ENCODE results near the gene EFCAB6.

EFCAB6 gene

DNA sequence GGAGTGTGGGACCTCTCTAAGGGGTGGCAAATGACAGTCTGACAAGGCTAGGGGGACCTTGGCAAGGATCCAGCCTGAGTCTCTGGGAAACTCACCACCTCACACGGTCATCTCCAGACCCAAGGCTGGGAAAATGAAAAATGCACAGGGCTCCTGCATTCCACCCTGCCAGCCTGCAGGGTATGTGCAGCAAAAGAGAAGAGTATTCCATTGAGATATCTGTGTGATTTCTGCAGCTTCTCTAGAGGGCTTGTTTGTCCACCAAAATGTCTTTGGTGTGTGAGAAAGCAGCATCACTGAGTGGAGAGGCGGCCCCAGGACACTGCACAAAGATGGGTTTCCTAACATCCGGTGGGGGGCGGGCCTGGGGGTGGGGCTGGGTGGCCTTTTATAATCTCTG, 177.8 kb downstream of the EFCAB6 start:
- no peak for DNase-seq

DNA sequence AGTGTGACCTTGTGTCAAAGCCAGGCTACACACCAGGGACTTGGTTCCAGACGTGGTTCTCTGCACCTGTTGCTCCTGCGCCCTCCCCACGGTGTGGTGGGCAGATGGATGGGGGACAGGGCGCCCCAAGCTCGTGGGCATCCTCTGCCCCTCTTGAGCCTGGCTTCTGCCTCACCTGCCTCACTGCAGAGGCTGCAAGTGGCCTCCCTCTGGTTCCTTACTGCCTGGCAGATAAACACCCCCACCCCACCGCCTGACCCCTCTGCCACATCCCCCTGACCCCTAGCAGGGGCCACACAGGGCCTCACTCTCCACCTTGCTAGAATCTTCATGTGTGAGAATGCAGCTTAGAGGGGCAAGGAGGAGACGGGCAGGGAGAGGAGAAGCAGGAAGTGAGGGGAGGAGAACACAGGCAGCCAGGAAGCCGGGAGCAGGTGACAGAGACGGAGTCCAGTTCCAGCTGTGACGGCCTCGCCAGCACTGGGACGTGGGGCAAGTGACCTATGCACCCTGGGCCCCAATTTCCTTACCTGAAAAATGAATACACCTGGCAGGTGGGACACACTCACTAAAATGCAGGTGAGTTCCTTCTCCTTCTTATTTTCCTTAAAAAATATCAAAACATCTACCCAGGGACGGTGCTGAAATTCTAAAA, 178.3 kb downstream of the EFCAB6 start:
- DNase-seq, result no peak

DNA sequence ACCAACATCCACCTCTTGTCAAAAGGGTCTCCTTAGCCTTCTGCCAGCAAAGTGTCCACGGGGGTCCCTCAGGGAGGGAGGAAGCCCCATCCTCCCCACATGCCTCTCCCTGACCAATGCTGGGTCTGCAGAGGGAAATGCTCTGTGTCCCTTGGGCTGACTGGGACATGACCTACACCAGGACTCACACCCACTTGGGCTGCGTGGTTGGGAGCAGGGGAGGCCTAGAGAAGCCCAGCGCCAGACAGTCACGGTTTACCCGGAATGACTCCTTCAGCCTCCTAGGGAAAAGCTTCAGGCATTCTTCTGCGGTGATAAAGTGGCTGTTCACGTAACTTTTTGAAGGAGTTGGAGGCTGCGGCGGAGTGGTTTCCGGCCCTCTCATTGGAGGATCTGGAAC, 180.3 kb downstream of the EFCAB6 start:
- no peak for DNase-seq

DNA sequence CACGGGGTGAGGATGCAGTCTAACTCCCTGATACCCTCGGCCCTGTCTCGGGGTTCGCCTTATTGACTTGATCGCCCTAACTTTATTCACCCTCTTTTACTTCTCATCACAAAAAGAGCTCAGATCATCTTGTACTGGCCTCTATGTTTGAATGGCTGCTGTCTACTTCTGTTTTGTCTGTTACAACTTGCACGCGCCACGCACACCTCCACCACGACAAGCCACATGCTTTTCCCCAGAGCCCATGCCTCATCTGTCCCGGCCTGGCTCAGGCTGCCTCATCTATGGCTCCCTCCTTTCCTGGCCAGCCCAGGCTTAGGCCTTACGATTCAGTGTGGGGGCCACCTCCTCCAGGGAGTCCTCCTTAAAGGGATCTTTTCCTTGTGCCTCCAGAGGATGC, 180.9 kb downstream of the EFCAB6 start:
- no peak for DNase-seq

DNA sequence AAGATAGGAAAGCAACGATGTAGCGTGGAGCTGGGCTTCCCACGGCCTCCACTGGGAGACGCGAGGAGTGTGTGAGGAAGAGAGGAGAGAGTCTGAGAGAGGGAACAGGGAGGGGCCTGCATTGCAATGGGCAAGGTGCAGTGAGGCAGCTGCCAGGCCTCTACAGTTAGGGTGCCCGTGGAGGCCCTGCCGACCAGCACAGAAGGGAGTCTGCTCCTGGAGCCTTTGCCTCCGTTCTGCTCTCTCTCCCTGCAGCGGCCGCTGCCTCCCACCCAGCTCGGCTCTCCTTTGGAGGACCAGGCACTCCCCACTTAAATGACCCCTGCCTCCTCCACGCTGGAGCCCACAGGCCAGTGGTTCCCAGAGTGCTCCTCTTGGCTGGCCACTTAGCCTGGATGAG, 181.7 kb downstream of the EFCAB6 start:
- DNase-seq, result no peak

DNA sequence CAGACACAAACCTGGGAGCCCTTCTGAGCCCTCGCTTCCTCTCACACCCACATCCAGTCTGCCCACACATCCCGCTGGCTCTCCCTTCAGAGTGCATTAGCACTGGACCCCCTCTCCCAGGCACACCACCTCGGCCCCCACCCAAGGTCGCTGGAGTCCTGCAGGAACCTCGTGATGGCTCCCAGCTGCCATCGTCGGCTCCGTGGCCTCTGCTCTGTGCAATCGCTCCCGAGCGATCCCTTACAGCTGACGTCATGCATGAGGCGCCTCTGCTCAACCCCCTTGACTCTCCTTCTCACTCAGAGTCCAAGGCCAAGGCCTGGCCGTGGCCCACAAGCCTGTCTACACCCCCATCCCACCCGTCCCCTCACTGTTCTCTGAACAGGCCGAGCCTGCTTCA, 183.9 kb downstream of the EFCAB6 start:
- no peak for DNase-seq

DNA sequence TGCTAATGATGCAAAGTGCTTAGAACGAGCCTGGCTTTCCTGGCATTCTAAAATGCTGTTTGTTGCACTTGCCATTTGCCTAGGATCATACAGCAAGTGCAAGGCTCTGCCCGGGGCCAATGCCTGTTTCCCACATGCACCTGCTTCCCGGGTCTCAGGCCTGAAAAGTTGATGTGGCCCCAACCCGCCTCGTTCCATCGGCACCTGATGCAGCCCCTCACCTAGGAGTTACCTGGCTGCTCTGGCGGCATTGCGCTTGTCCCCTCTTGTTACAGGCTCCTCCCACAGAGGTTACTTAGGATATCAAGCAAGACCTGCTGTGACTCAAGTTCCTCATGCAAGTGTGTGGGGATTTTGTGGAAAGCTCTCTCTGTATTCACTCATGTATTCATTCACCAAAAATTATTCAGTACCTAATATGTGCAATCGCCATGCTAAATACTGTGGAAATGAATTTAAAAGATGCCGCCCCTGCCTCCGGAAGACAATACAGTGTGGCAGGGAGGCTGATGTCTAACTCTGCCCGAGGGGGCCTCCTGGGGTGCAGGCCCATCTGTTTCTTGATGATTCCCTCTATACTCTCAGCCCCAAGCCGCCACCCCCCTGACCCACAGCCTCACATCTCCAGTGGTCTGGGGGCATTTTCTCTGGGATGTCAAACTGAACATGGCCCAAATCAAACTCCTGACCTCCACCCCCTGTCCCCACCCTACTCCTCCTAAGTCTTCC, 184.5 kb downstream of the EFCAB6 start:
- no peak for DNase-seq

DNA sequence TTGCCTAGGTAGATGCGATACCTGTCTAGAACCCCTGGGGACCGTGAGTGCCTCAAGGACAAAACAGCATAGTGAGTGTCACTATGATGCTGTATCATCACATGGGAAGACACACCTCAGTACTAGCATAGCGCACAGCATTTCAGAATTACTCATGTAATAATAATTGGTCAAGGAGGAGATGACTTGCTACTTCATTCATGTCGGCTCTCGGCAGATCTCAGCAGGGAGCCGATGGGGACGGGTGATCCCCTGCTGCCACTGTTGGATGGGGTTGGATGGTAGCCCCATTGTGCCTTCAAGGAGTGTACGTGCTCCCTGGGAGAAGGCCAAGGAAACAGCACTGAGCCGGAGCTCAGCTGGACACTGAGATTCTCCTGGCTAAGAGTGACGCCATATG, 186.9 kb downstream of the EFCAB6 start:
- DNase-seq, result no peak

DNA sequence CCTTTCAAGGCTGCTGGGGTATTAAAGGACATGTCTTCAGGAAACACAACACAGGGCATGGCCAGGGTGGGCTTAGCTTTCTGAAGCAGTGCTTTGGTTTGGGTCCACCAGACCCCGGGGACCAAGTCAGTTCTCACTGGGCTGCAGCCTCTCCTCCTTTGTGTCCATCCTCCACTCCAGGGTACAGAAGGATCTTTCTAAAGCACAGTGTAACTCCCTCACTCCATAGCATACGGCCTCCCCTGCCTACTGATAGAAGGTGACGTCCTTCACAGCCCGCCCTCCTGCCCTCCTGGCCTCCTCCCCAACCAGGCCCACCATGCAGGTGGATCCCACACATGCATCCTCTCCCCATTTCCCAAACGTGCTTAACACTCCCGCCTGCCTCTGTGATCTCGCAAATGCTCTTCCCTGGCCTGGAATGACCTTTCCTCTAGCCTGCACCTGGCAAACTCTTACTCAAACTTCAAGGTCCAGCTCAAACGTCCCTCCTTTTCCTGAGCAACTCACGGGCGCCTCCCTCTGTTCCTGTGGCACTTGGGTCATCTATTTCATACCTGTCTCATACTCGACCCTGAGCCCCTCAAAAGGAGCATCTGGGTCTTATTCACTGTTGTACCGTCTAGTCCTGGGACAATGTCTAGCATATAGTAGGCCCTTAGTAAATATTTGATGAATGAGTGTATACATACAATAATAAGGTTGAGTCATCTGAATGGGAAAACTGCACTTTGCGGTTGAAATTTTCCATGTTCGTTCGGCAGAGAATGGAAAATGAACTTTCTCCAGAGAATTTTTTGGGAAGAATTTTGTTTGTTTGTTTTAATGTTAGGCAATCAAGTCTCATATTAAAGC, 187.7 kb downstream of the EFCAB6 start:
- DNase-seq, result no peak

DNA sequence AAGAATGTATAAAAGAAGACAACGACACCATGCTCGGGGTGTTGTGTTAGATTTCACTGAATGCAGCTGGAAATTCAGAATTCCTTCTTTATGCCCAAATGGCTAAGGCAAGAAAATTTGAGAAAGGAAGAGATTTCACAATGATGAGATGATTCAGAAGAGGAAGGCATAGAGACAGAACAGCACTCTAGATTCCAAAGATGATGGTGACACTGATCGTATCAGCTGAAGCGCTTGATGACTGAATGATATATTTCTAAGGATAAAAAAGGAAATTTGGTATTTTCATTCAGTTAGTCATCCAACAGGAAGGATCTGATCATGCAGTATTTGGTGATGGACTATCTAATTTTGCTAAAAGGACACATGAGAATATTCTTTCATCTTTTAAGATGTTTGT, 189.2 kb downstream of the EFCAB6 start:
- DNase-seq, result no peak

DNA sequence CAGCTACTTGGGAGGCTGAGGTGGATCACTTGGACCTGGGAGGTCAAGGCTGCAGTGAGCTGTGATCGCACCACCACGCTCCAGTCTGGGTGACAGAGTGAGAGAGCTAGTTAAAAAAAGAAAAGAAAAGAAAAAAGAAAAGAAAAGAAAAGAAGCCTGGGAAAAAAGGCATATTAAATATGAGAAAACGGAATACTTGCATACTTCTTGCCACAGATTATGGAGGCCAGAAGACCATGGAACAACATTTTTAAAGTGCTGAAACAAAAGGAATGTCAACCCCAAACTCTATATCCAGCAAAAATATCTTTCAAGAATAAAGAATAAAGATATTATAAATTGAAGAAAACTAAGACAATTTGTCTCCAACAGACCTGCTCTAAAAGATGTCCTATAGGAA, 191.9 kb downstream of the EFCAB6 start:
- no peak for DNase-seq

DNA sequence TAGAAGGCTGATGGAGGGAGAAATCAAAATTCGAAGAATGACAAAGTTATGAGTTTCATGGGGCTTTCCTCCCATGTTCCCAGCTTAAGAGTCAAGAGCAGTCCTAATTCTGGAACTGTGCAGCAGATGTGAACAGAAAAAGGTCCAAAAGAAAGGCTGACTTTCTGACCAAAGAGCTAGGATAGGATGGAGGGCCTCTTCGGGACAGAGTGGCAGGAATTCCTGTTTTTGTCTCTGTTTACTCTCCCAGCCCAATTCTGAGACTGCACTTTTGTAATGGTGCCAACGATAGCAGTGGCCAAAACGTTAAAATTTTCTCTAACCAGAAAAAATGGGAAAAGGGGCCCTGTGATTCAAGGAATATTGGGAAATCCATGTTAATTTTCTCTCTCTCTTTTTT, 193.6 kb downstream of the EFCAB6 start:
- DNase-seq, result no peak

DNA sequence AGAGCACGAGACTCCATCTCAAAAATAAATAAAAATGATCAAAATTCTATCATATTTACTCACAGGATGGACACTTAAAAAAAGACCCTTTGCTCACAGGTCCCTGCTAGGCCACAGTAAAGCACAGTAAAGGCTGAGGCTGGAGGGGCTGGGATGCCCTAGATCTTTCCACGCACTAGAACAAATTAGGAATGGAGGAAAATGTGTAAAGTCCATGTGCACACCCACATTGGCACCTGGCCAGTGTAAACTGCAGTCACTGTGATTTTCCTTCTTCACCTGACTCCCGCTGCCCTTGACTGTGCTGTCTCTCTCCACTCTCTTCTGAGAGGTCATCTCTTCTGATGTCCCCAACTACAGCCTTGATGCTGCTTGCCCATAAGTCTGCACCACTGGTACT, 195.5 kb downstream of the EFCAB6 start:
- no peak for DNase-seq

DNA sequence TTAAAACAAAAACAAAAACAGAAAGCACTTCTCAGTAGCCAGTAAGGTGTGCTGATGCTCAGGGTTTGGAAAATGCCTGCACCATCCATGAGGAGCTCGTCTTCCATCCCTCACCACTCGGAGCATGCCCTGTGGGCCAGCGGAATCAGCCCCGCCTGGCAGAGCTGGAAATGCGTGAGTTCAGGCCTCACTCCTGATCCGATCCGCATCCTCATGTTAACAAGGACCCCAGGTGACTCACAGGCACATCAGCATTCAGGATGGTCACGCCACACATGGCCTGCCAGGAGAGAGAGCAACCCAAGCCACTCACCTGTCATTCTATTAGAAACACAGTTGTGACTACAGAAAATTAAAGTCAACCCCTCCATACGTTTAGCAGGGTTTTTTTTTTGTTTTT, 211.8 kb downstream of the EFCAB6 start:
- DNase-seq, result no peak

DNA sequence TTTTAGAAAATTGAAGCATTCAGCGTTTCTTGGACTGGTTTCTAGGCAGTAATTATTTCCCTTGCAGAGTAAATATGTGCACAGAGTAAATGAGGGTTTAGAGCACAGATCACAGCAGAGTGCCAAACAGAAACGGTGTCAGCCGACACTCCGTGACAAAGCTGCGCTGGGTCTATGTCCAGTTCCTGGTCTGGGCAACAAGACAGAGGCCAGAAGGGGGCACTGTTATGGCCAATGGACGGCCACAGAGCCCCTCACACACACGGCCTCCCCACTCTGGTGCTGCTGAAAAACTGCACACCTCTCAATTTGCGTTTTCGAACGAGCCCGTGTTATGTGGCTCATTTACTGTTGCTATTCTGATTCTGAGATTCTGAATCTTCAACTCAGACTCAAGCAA, 219.6 kb downstream of the EFCAB6 start:
- peak; percentile 37 for DNase-seq

DNA sequence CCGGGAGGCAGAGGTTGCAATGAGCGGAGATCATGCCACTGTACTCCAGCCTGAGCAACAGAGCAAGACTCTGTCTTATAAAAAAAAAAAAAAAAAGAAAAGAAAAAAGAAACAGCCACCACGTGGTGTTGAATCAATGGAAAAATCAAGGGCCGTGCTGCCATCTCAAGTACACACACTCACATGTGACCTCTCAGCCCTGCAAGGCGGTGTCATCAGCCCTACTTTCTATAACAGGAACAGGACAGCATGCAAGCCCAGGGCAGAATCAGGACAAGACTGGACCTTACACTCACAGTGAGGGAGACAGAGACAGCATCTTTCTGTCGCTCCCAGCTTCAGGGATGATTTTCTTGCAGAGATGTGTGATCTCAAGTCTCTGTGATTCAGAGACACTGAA, 220.7 kb downstream of the EFCAB6 start:
- no peak for DNase-seq

DNA sequence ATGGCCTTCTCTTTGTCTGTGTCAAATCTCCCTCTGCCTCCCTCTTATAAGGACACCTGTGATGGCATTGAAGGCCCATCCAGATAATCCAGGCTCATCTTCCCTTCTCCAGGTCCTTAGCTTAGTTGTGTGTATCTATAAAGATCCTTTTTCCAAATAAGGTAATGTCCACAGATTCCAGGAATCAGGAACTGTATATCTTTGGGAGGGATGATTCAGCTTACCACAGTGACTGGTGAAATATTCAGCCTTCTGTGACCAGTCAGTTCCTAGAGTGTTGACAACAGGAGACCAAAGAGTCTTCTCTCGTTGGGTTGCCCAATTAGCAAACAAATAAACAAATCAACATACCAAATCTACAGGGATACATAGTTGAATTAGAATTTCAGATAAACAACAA, 224.5 kb downstream of the EFCAB6 start:
- no peak for DNase-seq

DNA sequence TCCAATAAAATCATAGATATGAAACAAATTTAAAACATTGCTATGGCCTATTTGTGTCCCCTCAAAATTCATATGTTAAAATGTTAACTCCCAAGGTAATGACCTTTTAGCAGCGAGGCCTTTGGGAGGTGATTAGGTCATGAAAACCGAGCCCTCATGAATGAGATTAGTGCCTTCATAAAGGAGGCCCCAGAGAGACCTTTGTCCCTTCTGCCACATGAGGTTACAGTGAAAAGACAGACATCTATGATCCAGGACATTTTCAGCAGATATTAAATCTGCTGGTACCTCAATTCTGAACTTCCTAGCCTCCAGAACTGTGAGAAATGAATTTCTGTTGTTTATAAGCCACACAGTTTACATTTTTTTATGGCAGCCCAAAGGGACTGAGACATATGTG, 228.6 kb downstream of the EFCAB6 start:
- DNase-seq, result no peak

DNA sequence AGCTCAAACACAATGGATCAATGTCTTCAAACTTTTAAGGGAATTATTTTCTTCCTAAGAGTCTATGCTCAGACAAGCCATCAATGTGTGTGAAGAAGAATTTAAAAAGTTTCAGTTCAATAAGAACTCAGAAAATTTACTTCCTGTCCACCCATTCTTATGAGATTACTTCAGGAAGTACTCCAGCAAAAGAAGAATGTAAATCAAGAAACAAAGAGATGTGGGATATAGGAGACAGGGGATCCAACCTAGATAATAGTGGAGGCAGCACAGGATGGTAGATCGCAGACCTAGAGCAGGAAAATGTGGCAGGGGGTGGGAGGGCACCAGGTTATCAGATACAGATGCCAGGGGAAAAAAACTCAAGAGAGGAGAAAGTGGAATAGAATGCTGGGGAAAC, 229.7 kb downstream of the EFCAB6 start:
- DNase-seq, result no peak

DNA sequence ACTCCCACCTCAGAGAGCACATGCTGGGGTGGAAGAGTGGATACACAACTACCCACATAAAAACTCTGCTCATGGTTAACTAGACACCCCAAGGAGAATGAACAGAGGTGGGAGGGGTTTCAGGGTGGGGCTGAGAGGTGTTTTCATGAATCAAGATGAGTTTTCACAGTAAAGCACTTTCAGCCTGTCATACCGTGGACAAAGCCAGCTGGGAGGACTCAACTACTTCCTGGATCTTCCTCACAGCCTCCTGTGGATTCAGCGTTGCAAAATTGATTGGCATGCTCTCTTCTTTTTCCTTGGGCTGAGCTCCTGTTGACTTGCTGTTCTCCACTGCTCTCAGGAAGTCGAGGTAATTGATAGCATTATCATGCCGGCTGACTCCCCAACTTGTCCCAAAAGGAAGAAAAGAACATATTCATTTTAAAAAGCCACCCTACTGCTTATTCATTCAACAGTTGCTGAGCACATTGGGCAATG, 231.8 kb downstream of the EFCAB6 start:
- no peak for DNase-seq

DNA sequence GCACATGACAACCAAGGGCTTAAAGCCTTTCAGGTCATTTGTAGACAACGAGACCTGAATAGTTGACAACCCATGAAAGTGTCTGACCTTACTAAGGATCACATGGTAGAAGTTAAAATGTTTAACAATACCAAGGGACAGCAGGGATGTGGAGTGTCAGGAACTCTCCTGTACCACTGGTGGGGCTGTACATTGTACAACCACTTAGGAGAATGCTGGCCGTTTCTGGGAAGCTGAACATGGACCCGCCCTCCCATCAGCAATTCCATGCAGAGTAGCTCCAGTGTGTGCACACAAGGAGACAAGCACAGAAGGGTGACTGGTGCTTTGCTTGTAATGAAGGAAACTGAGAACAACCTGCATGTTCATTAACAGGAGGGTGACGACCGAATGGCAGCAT, 237.4 kb downstream of the EFCAB6 start:
- DNase-seq, result no peak

DNA sequence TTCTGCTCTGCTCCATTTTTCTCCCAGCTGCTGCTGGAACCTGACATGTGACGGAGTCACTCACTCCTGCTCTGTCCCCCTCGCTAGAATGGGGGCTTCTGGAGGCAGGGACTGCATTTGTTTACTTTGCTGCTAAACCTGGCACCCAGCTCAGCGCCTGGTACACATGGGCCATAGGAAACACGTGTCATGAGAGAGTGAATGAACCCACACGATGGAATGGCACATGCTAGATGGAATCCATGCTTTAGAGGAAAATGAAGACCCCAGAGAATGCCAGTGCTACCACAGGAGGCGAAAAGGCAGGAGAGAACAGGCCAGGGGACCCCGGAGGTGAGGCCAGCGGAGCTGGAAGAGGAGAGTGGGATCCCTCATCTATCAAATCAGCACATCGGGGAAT, 239.4 kb downstream of the EFCAB6 start:
- DNase-seq, result no peak

DNA sequence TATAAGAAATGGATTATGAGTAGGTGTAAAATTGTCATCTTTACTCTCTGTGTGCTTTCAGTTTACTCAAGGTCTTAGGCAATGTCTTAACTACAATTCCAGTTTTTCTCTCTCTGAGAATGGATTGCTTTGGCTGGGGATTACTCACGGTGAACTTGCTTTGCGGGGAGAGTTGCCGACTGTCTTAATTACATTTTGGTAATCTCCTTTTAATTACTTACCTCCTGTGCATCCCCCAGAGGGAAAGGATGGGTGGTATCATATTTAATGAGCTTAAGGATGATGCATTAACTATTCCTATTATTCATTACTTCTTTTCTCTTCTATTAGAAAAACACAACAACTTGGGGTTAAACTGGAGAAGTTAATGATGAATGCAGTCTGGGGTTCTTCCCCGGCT, 240.9 kb downstream of the EFCAB6 start:
- peak; percentile 81 for DNase-seq
